Measurements from ENCODE around the gene BCAP31.

DNA sequence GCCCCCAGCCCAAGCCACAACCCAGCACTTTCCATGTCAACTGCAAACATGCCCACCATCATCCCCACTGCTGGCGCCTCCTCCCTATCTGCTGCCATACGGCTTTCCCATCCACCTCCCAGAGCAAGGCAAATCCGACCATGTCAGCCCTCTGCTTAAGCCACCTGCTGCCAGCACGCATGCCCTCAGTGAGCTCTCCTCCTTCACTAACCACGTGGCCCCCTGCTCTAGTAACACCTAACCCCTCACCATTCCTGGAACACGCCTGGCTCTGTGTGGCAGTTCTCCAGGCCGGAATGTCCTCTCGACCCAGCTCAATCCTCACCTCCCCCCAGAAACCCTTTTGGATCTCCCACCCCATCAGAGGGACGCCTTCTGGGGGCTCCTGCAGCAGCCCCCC is 17.4 kb downstream of the BCAP31 start:
- TF ChIP-seq POLR2A (IDR thresholded peaks at IDR 0.05) = no peak
- TF ChIP-seq, protein P1, sequence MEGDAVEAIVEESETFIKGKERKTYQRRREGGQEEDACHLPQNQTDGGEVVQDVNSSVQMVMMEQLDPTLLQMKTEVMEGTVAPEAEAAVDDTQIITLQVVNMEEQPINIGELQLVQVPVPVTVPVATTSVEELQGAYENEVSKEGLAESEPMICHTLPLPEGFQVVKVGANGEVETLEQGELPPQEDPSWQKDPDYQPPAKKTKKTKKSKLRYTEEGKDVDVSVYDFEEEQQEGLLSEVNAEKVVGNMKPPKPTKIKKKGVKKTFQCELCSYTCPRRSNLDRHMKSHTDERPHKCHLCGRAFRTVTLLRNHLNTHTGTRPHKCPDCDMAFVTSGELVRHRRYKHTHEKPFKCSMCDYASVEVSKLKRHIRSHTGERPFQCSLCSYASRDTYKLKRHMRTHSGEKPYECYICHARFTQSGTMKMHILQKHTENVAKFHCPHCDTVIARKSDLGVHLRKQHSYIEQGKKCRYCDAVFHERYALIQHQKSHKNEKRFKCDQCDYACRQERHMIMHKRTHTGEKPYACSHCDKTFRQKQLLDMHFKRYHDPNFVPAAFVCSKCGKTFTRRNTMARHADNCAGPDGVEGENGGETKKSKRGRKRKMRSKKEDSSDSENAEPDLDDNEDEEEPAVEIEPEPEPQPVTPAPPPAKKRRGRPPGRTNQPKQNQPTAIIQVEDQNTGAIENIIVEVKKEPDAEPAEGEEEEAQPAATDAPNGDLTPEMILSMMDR (IDR thresholded peaks at IDR 0.05) = no peak
